GM12878 (cell line): ENCODE data around the gene EGR4. TPM values are rescaled to one million over a fixed set of nuclear protein-coding genes. Genes with fewer than 3 reads are reported as not detected.

Source experiments
- ATAC-seq: fragments of 200-7000 bp; cut with Tn5 transposase; 3 replicates; pipeline ENCODE4 v1.9.1; 2020; ENCODE audit warnings: mild to moderate bottlenecking, moderate library complexity
- BruUV-seq: library from RNA; stranded (reverse); fragments of 400-500 nt; replicated peaks from 2 replicates; lab custom pipeline; 2021; lab: Mats Ljungman, UMichigan
- CTCF ChIA-PET: fragments of 300-600 bp; sonication (Branson Sonifier 250); formaldehyde crosslinking; extraction: SDS; loops from one replicate; lab custom pipeline; 2021; ENCODE audit warnings: inconsistent platforms; lab: Yijun Ruan, JAX
- POLR2A ChIA-PET: fragments of 350-600 bp; formaldehyde crosslinking; extraction: SDS; loops from one replicate; lab custom pipeline; 2021; ENCODE audit warnings: inconsistent platforms; lab: Charles Lee
- RAD21 ChIA-PET: fragments of 300-600 bp; sonication (Branson Sonifier 250); formaldehyde crosslinking; loops from one replicate; lab custom pipeline; 2023; ENCODE audit warnings: antibody characterized with exemption; ENCODE audit not compliant: unreplicated experiment; lab: Charles Lee
- SMC1A ChIA-PET: fragments of 300-600 bp; sonication (Branson Sonifier 250); formaldehyde crosslinking; loops from one replicate; lab custom pipeline; 2023; ENCODE audit not compliant: unreplicated experiment, uncharacterized antibody; lab: Charles Lee
- DNase-seq: peaks from one replicate; pipeline ENCODE4 v3.0.0-alpha.2; 2011; ENCODE audit warnings: low read depth, low spot score
- FAIRE-seq: peaks from 3 replicates; lab custom pipeline; 2011; peaks lifted over from hg19 to GRCh38; lab: Jason Lieb, UNC
- H2AFZ ChIP-seq: 2 replicates; pipeline ENCODE4 v1.6.0; 2011; ENCODE audit warnings: low read depth, low read length, control low read depth; ENCODE audit not compliant: control insufficient read depth
- H3K27ac ChIP-seq: 2 replicates; pipeline ENCODE4 v1.5.1; 2011; ENCODE audit warnings: control low read depth; ENCODE audit not compliant: control insufficient read depth, insufficient read depth
- H3K27me3 ChIP-seq, 2 experiments: replicated peaks in 1 of 2; 2 replicates each; pipeline versions ENCODE4 v1.6.0 to v1.6.1; 2011; ENCODE audit warnings: low read length in 1 of 2; ENCODE audit not compliant: control insufficient read depth in 2 of 2, insufficient read depth in 2 of 2
- H3K36me3 ChIP-seq, 2 experiments: 2 replicates each; pipeline ENCODE4 v1.5.1; 2011; ENCODE audit warnings: low read length in 1 of 2; ENCODE audit not compliant: control insufficient read depth in 2 of 2, insufficient read depth in 2 of 2
- H3K4me1 ChIP-seq: 2 replicates; pipeline ENCODE4 v1.6.1; 2011; ENCODE audit warnings: mild to moderate bottlenecking, low read length, moderate library complexity, mixed read lengths; ENCODE audit not compliant: control insufficient read depth, insufficient read depth
- H3K4me2 ChIP-seq: 2 replicates; pipeline ENCODE4 v1.6.0; 2011; ENCODE audit warnings: control low read depth; ENCODE audit not compliant: control insufficient read depth, insufficient read depth
- H3K4me3 ChIP-seq: fragments of 200-600 bp; sonication (generic); 2 replicates; pipeline ENCODE4 v1.5.1; 2016
- H3K79me2 ChIP-seq: 2 replicates; pipeline ENCODE4 v1.6.0; 2011; ENCODE audit warnings: low read length; ENCODE audit not compliant: control insufficient read depth, insufficient read depth
- H3K9ac ChIP-seq: 2 replicates; pipeline ENCODE4 v1.8.0; 2011; ENCODE audit warnings: low read length, control low read depth, mixed read lengths; ENCODE audit not compliant: control insufficient read depth, insufficient read depth
- H3K9me3 ChIP-seq: replicated peaks from 3 replicates; pipeline ENCODE4 v1.5.1; 2011; ENCODE audit warnings: mild to moderate bottlenecking, low read length; ENCODE audit not compliant: control insufficient read depth, insufficient read depth
- H4K20me1 ChIP-seq: 2 replicates; pipeline ENCODE4 v1.6.0; 2011; ENCODE audit not compliant: control insufficient read depth, insufficient read depth
- BMI1 ChIP-seq: fragments of 450-650 bp; IDR thresholded peaks from 2 replicates; pipeline ENCODE4 v1.6.1; 2016; ENCODE audit warnings: mild to moderate bottlenecking, moderate library complexity, borderline replicate concordance
- CBX3 ChIP-seq: fragments of 200-600 bp; sonication (generic); IDR thresholded peaks from 2 replicates; pipeline ENCODE4 v1.6.1; 2016; ENCODE audit warnings: low read depth, borderline replicate concordance
- HDAC2 ChIP-seq: fragments of 200-600 bp; sonication (generic); IDR thresholded peaks from 2 replicates; pipeline ENCODE4 v1.6.1; 2017
- PAX8 ChIP-seq: fragments of 450-650 bp; IDR thresholded peaks from 2 replicates; pipeline ENCODE4 v1.6.1; 2017; ENCODE audit warnings: mild to moderate bottlenecking, moderate library complexity
- WGBS: methylation state at CpG from one replicate; pipeline ENCODE4 v1.1.6; 2016; ENCODE audit warnings: low lambda C conversion rate; ENCODE audit not compliant: insufficient replicate concordance, insufficient coverage; ENCODE audit errors: missing lambda C conversion rate; 5-methylcytosine and 5-hydroxymethylcytosine counted together
- in situ Hi-C: fragments of 300-500 bp; cut with MboI; formaldehyde crosslinking; loops from 9 replicates; pipeline ENCODE4 v1.14.3; 2018; ENCODE audit warnings: mixed read lengths
- intact Hi-C: fragments of 100-400 bp; cut with micrococcal nuclease; formaldehyde crosslinking; loops from one replicate; pipeline ENCODE4 v1.14.2; 2022; ENCODE audit not compliant: unreplicated experiment
- polyA plus RNA-seq, 11 experiments: library from polyadenylated mRNA; depleted of rRNA in 4 of 11; unstranded in 6 of 11; stranded (reverse) in 5 of 11; fragments of >200 nt; fragmentation: Nextera tagmentation in 4 of 11; fragmentation: Illumina TruSeq in 1 of 11; extraction: Ambion mirVana in 4 of 11; extraction: Trizol in 1 of 11; gene quantifications; 1 replicate in 1 of 11; 2 replicates in 10 of 11; pipeline versions ENCODE4 v1.2.1 to v1.2.3, GENCODE V29; 2011 to 2016; ENCODE audit warnings: inconsistent platforms in 2 of 11, missing spikeins in 2 of 11, low read depth in 1 of 11
- total RNA-seq, 4 experiments: library from RNA; depleted of rRNA in 3 of 4; stranded (reverse); fragments of >200 nt in 3 of 4; fragmentation: Illumina TruSeq in 1 of 4; extraction: Trizol in 1 of 4; gene quantifications; 2 replicates each; pipeline versions ENCODE4 v1.2.1 to v1.2.3, GENCODE V29; 2013 to 2021
- TF ChIP-seq, protein P1 (sequence below): IDR thresholded peaks from 2 replicates; pipeline ENCODE4 v1.6.1; 2012; ENCODE audit warnings: mild to moderate bottlenecking, low read depth, low read length
- TF ChIP-seq, protein P2 (sequence below): fragments of 450-650 bp; IDR thresholded peaks from 2 replicates; pipeline ENCODE4 v1.6.1; 2016; ENCODE audit warnings: mild to moderate bottlenecking
- TF ChIP-seq, protein P3 (sequence below): fragments of 450-650 bp; IDR thresholded peaks from 2 replicates; pipeline ENCODE4 v1.6.1; 2018; ENCODE audit warnings: mild to moderate bottlenecking, low read depth, moderate library complexity; ENCODE audit not compliant: partially characterized antibody

The EGR4 gene
- total and polyA plus RNA-seq, 10 of the 15 experiments (the other 5 are each of a cell fraction or from before 2014, with no cell fraction given): 0.07 TPM; not detected in 9

DNA sequence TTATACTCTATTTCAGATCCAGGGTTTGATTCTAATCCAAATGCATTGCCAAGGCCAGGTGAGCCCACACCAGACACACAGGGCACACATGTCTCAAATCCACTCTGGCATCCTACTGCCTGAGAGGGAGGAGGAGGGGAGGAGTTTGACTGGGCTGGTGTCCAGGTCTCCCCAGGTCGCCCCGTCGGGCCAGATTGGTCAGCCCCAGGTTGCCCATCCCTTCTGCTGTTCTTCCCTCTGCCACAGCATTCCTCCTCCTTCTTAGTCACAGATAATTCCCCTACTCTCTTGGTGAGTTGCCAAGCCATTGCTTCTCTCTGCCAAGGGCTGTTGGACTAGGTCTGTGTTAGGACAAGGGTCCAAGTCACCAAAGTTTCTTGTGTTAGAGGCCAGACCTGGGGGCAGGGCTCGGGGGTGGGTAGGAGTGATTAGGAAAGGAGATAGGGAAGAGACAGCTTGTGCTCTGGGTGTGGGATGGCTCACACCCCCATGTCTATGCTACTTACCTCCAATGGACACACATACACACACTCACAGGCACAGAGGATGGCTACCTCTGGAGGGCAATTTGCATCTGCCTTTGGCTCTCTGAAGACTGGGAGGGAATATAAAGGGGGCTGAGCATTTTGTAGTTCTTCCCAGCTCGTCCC lies 2.5 kb upstream of the EGR4 start:
- ATAC-seq (no peak), FAIRE-seq (no peak), DNase-seq (no peak)
- H2AFZ ChIP-seq: no peak overlapping the region
- TF ChIP-seq HDAC2: no peak
- TF ChIP-seq CBX3: no peak
- TF ChIP-seq PAX8: no peak
- TF ChIP-seq, protein P1, sequence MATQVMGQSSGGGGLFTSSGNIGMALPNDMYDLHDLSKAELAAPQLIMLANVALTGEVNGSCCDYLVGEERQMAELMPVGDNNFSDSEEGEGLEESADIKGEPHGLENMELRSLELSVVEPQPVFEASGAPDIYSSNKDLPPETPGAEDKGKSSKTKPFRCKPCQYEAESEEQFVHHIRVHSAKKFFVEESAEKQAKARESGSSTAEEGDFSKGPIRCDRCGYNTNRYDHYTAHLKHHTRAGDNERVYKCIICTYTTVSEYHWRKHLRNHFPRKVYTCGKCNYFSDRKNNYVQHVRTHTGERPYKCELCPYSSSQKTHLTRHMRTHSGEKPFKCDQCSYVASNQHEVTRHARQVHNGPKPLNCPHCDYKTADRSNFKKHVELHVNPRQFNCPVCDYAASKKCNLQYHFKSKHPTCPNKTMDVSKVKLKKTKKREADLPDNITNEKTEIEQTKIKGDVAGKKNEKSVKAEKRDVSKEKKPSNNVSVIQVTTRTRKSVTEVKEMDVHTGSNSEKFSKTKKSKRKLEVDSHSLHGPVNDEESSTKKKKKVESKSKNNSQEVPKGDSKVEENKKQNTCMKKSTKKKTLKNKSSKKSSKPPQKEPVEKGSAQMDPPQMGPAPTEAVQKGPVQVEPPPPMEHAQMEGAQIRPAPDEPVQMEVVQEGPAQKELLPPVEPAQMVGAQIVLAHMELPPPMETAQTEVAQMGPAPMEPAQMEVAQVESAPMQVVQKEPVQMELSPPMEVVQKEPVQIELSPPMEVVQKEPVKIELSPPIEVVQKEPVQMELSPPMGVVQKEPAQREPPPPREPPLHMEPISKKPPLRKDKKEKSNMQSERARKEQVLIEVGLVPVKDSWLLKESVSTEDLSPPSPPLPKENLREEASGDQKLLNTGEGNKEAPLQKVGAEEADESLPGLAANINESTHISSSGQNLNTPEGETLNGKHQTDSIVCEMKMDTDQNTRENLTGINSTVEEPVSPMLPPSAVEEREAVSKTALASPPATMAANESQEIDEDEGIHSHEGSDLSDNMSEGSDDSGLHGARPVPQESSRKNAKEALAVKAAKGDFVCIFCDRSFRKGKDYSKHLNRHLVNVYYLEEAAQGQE: no peak
- TF ChIP-seq, protein P2, sequence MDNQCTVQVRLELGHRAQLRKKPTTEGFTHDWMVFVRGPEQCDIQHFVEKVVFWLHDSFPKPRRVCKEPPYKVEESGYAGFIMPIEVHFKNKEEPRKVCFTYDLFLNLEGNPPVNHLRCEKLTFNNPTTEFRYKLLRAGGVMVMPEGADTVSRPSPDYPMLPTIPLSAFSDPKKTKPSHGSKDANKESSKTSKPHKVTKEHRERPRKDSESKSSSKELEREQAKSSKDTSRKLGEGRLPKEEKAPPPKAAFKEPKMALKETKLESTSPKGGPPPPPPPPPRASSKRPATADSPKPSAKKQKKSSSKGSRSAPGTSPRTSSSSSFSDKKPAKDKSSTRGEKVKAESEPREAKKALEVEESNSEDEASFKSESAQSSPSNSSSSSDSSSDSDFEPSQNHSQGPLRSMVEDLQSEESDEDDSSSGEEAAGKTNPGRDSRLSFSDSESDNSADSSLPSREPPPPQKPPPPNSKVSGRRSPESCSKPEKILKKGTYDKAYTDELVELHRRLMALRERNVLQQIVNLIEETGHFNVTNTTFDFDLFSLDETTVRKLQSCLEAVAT: no peak
- TF ChIP-seq, protein P3, sequence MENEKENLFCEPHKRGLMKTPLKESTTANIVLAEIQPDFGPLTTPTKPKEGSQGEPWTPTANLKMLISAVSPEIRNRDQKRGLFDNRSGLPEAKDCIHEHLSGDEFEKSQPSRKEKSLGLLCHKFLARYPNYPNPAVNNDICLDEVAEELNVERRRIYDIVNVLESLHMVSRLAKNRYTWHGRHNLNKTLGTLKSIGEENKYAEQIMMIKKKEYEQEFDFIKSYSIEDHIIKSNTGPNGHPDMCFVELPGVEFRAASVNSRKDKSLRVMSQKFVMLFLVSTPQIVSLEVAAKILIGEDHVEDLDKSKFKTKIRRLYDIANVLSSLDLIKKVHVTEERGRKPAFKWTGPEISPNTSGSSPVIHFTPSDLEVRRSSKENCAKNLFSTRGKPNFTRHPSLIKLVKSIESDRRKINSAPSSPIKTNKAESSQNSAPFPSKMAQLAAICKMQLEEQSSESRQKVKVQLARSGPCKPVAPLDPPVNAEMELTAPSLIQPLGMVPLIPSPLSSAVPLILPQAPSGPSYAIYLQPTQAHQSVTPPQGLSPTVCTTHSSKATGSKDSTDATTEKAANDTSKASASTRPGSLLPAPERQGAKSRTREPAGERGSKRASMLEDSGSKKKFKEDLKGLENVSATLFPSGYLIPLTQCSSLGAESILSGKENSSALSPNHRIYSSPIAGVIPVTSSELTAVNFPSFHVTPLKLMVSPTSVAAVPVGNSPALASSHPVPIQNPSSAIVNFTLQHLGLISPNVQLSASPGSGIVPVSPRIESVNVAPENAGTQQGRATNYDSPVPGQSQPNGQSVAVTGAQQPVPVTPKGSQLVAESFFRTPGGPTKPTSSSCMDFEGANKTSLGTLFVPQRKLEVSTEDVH: no peak
- TF ChIP-seq BMI1: no peak
- ChIA-PET RAD21 (interaction anchor here (1.2 kb wide), 1 partner anchor 11 kb away, joined by 4 read pairs; the partner anchor contains the start of gene FBXO41), CTCF (interaction anchor here (1.2 kb wide), 1 partner anchor 9 kb away, joined by 5 read pairs; no protein-coding TSS in a partner anchor), SMC1A (interaction anchor here (0.9 kb wide), 1 partner anchor 110 kb away, joined by 3 read pairs; no protein-coding TSS in a partner anchor), POLR2A (no interaction called here)
- in situ Hi-C loops: no loop called here
- H3K27ac ChIP-seq: no peak overlapping the region
- no peak overlapping the region for H3K9ac ChIP-seq
- H3K27me3 ChIP-seq: peaks cover 13 to 29% of the 10 kb centered on the region in 2 experiments
- WGBS: 4% methylated on average over 5 of the region's 5 CpGs
- intact Hi-C loops: no loop called here
- H3K4me2 ChIP-seq: no peak overlapping the region
- H3K36me3 ChIP-seq: no peaks in the 10 kb centered on the region
- H3K79me2 ChIP-seq: no peaks in the 10 kb centered on the region
- no TSS peak for BruUV-seq
- no peak overlapping the region for H3K4me3 ChIP-seq
- no peaks in the 10 kb centered on the region for H4K20me1 ChIP-seq
- peaks cover 4% of the 10 kb centered on the region; the same call in 1 of the 2 replicates for H3K4me1 ChIP-seq
- H3K9me3 ChIP-seq: no peaks in the 10 kb centered on the region; the same call in 2 of the 3 replicates
